Cerebellar cortex (tissue), 1 donor: ENCODE results near the gene HOXD11.

Source experiments
- DNase-seq: peaks from one replicate; pipeline ENCODE4 v3.0.0-alpha.2; 2015; ENCODE audit warnings: low spot score

Gene HOXD11

DNA sequence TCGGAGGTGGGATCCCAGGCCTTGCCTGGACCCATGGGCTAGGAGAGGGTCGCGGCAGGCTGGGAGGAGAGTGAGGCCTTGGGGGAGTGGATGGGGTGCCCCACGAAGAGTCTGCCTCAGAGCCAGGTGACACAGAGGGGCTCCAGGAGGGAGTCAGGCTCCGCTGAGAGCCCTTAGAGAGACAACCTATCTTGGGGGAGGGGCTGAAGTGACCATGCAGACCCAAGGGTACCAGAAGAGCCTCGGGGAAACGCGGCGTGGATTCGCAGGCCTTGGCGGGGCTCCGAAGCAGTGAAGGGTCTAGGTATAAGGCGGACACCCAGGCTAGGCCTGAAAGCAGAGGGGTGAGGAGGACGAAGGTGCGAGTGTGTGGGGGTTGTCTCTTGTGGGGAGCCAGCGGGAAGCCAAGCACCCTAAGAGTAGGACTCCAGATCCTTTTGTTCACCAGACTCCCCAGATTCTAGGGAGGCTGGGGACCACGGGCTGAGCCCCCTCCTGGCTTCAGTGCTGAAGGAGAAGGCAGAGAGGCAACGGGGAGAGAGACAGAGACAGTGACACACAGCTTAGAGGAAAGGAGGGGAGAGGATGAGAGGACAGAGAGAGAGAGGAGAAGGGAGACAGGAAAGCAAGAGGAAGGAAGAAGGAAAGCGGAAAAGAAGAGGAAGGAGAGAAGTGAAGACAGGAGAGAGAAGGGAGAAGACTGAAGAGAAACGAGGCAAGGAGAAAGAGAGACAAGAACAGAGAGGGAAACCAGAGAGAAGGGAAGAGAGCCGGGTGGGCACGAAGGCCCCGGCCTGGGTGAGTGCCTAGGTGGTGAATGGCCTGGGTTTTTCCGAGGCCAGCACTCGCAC is 1.1 kb upstream of the HOXD11 start:
- no peak for DNase-seq

DNA sequence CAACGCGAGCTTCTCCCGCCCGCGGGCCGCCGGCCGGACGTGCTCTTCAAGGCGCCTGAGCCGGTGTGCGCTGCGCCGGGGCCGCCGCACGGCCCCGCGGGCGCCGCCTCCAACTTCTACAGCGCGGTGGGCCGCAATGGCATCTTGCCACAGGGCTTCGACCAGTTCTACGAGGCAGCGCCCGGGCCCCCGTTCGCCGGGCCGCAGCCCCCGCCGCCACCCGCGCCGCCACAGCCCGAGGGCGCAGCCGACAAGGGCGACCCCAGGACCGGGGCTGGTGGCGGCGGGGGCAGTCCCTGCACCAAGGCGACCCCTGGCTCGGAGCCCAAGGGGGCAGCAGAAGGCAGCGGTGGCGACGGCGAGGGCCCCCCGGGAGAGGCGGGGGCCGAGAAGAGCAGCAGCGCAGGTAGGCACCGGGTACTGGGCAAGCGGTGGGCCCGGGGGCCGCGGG is 676 bp downstream of the HOXD11 start:
- no peak for DNase-seq

DNA sequence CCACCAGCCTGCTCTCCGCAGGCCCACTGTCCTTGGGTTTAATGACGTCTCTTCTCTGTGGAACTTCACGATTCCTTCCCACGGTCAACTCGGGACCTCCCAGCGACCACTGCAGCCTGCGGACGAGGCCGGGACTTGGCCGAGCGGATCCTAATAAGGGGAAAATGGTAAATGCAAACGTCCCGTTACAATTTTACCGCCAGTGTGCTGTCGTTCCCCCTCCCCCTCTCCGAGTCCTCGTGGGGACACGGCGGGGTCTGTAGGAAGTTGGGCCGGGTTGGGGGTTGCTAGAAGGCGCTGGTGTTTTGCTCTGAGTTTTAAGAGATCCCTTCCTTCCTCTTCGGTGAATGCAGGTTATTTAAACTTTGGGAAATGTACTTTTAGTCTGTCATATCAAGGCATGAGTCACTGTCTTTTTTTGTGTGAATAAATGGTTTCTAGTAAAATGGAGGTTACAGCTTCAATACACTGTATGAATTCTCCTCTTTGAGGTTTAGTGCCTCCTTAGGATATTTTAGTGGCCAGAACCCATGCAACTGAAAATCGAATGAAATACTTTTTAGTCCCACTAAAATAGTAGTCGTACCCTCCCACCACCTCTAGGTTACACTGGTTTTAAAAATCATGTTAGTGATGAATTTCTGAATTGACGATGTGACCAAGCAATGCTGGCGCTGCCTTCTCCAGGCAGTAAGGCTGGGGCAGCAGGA is 2.3 kb downstream of the HOXD11 start:
- DNase-seq, result no peak

- no peak for DNase-seq
These were observed 2.9 kb downstream of the HOXD11 start for GRCh38 chr2:176109946-176110345.

DNA sequence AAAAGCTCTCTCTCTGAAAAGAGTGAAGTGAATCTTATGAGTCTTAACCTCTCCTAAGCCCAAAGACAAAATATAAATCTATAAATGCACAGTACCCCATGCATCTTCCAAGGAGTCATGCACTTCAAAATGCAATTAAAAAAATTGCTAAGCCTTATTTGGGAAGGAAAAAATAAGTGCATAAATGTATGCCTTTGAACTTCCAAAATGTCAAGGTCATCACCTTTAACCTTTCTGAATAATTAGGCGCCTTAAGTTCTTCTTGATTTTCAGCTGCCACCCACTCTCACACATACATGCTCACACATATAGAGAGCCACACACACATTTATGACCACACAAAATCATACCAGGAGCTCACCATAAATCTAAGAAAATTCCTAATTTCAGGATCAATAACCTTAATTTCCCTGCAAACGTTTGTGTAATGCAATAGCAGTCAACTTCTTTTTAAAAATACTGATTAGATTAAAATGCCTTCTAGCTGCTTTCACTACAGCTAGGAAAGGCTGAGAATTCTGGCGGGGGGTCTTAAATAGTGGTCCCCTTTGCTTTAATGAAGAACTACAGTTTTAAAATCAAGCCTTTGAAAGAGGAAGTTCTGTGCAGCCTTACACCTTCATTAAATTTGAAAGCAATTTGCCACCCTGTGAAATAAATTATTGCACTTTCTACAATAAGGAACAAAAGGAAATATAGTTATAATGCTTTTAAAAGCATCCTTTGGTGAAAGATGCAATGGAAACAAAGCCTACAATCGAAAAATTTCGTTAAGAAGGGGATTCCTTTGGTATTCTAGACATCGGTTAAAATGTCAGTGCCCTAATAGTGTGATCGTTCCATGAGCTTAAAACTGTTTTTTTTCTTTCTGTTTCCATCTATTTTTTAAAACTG is 3.6 kb downstream of the HOXD11 start:
- no peak for DNase-seq

DNA sequence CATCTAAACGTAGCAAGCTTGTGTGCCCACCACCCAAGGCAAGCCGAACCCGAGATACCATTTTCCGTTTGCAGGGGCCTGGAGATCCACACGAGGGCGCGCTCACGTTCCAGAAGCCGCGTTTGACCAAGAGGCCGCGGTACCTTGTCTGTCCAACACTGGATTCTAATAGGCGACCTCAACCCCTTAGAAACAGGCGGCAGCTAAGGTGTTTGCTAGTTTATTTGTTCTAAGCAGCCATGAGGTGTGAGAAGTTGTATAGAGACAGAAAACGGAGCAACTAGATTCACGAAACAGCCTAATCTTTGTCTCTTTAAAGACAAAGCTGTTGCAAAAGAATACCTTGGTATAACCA is 4.2 kb downstream of the HOXD11 start:
- peak; percentile 50 for DNase-seq

DNA sequence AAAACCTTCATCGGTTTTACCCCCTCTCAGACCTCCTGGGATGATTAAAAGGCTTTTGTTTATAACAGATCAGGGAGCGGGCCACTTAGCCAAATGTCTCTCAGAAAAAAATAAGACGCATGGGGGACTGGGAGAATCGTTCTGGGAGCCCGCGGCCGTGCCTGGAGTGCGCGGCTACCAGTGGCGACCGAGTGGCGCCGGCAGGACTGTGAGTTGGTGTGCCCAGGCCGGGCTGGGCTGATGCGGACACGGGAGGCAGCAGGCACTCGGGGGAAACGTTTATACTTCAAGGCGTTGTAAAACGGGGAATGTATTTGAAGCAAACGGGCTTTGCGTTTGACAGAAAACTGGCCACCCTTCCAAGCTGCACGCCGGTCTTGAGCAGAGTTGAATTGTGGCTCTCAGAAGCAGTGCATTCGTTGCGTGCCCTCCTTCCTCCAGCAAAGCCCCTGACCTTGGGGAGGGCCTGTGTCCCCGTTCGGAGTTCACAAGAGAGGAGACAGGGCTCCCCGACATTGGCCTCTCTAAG is 4.8 kb downstream of the HOXD11 start:
- DNase-seq, result no peak

- DNase-seq, result no peak
These were observed 5.6 kb downstream of the HOXD11 start for GRCh38 chr2:176112375-176113302.

DNA sequence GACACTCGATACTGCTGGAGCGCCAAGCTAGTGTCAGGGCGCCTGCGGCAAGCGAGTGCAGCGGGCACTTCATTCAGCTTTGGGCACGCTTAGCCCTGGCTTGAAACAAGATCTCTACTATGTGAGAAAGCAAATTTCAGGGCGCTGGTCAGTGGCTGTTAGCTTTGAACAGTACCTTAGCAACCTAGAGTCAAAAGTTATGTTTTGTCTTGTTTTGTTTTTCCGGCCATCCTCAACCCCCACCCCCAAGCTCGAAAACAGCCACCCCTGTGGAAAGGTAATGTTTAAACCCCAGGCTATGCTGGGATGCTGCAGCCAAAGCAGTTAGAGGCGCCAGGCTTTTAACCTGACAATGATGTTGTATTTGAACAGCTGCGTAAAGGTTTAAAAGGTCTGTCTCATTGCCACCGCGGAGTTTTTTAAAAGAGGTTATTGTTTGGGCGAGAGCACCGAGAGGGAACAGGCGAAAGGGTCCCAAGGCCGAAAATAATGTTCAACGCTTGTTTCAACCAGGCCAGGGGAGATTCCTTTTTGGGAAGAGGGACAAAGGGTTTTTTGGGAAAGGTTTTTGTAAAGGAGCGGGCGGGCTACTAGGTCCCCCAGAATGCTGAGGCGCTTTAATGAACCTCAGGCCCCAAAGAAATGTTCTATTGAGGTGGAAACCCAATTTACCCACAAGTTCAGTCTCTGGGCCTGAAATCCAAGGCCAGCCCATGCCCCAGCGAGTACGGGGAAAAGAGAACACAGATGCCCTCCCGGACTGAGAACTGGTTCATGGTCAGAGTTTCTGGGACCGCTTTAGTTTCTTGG is 7.2 kb downstream of the HOXD11 start:
- no peak for DNase-seq

GRCh38 chr2:176114930-176115625 is 8.0 kb downstream of the HOXD11 start:
- DNase-seq, result no peak

GRCh38 chr2:176115883-176116813 is 9.1 kb downstream of the HOXD11 start, which contains the start of gene HOXD10:
TSS of gene HOXD10 (plus strand) at chr2:176116778. CDS start at chr2:176116834, 56 bp downstream.
- DNase-seq, result no peak

GRCh38 chr2:176117162-176117822 is 10.2 kb downstream of the HOXD11 start:
- no peak for DNase-seq

- DNase-seq, result no peak
These were observed 10.8 kb downstream of the HOXD11 start for GRCh38 chr2:176117823-176118371.

- DNase-seq, result peak; percentile 50
These were observed 11.7 kb downstream of the HOXD11 start for GRCh38 chr2:176118601-176119339.

DNA sequence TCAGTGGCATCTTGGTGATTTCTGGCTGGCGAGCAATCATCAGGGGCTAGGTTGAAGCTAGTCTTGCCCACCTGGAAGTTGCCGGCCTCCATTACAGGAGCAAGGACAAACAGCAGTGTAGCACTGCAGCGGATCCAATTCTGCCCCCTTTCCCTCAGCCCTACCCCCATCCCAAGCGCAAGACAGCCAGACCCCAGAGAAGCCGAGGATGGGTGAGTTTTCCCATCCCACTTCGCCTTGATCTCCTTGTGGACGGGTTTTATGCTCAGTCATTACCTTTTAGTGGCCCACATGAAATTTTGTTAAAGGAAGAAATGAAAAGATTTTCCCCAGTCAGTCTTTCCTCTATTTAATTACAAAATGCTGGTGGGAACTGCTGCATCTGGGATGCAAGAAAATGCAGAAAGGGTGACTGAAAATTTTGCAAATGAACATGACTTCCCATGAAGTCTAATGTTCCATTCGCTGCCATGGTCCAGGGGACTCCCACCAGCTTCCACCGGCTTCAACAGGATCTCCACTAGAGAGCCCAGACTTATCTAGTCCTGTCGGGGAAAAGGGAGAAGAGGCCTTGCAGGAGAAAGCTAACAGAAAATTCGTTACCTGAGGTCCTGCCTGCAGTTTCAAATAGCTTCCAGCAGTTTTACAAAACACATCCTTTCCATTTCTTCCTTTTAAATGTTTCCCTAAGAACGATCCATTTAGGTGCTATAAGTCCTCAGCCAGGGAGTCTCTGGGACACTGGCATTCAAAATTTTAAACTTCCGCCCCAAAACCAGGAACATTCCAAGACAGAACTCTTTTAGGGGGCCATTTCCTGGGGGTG is 13.5 kb downstream of the HOXD11 start:
- no peak for DNase-seq
